GM12878 (cell line): ENCODE measurements around the gene GRIN2A. TPM values are rescaled to one million over a fixed set of nuclear protein-coding genes. Genes with fewer than 3 reads are reported as not detected.

ENCODE experiments used
- ATAC-seq: fragments of 200-7000 bp; cut with Tn5 transposase; 3 replicates; pipeline ENCODE4 v1.9.1; 2020; ENCODE audit warnings: mild to moderate bottlenecking, moderate library complexity
- BruUV-seq: library from RNA; stranded (reverse); fragments of 400-500 nt; replicated peaks from 2 replicates; lab custom pipeline; 2021; lab: Mats Ljungman, UMichigan
- CTCF ChIA-PET: fragments of 300-600 bp; sonication (Branson Sonifier 250); formaldehyde crosslinking; extraction: SDS; loops from one replicate; lab custom pipeline; 2021; ENCODE audit warnings: inconsistent platforms; lab: Yijun Ruan, JAX
- POLR2A ChIA-PET: fragments of 350-600 bp; formaldehyde crosslinking; extraction: SDS; loops from one replicate; lab custom pipeline; 2021; ENCODE audit warnings: inconsistent platforms; lab: Charles Lee
- RAD21 ChIA-PET: fragments of 300-600 bp; sonication (Branson Sonifier 250); formaldehyde crosslinking; loops from one replicate; lab custom pipeline; 2023; ENCODE audit warnings: antibody characterized with exemption; ENCODE audit not compliant: unreplicated experiment; lab: Charles Lee
- SMC1A ChIA-PET: fragments of 300-600 bp; sonication (Branson Sonifier 250); formaldehyde crosslinking; loops from one replicate; lab custom pipeline; 2023; ENCODE audit not compliant: unreplicated experiment, uncharacterized antibody; lab: Charles Lee
- DNase-seq: peaks from one replicate; pipeline ENCODE4 v3.0.0-alpha.2; 2011; ENCODE audit warnings: low read depth, low spot score
- FAIRE-seq: peaks from 3 replicates; lab custom pipeline; 2011; peaks lifted over from hg19 to GRCh38; lab: Jason Lieb, UNC
- H2AFZ ChIP-seq: 2 replicates; pipeline ENCODE4 v1.6.0; 2011; ENCODE audit warnings: low read depth, low read length, control low read depth; ENCODE audit not compliant: control insufficient read depth
- H3K27ac ChIP-seq: 2 replicates; pipeline ENCODE4 v1.5.1; 2011; ENCODE audit warnings: control low read depth; ENCODE audit not compliant: control insufficient read depth, insufficient read depth
- H3K27me3 ChIP-seq, 2 experiments: replicated peaks in 1 of 2; 2 replicates each; pipeline versions ENCODE4 v1.6.0 to v1.6.1; 2011; ENCODE audit warnings: low read length in 1 of 2; ENCODE audit not compliant: control insufficient read depth in 2 of 2, insufficient read depth in 2 of 2
- H3K36me3 ChIP-seq, 2 experiments: 2 replicates each; pipeline ENCODE4 v1.5.1; 2011; ENCODE audit warnings: low read length in 1 of 2; ENCODE audit not compliant: control insufficient read depth in 2 of 2, insufficient read depth in 2 of 2
- H3K4me1 ChIP-seq: 2 replicates; pipeline ENCODE4 v1.6.1; 2011; ENCODE audit warnings: mild to moderate bottlenecking, low read length, moderate library complexity, mixed read lengths; ENCODE audit not compliant: control insufficient read depth, insufficient read depth
- H3K4me2 ChIP-seq: 2 replicates; pipeline ENCODE4 v1.6.0; 2011; ENCODE audit warnings: control low read depth; ENCODE audit not compliant: control insufficient read depth, insufficient read depth
- H3K4me3 ChIP-seq: fragments of 200-600 bp; sonication (generic); 2 replicates; pipeline ENCODE4 v1.5.1; 2016
- H3K79me2 ChIP-seq: 2 replicates; pipeline ENCODE4 v1.6.0; 2011; ENCODE audit warnings: low read length; ENCODE audit not compliant: control insufficient read depth, insufficient read depth
- H3K9ac ChIP-seq: 2 replicates; pipeline ENCODE4 v1.8.0; 2011; ENCODE audit warnings: low read length, control low read depth, mixed read lengths; ENCODE audit not compliant: control insufficient read depth, insufficient read depth
- H3K9me3 ChIP-seq: replicated peaks from 3 replicates; pipeline ENCODE4 v1.5.1; 2011; ENCODE audit warnings: mild to moderate bottlenecking, low read length; ENCODE audit not compliant: control insufficient read depth, insufficient read depth
- H4K20me1 ChIP-seq: 2 replicates; pipeline ENCODE4 v1.6.0; 2011; ENCODE audit not compliant: control insufficient read depth, insufficient read depth
- CHD1 ChIP-seq: IDR thresholded peaks from 2 replicates; pipeline ENCODE4 v1.6.1; 2012; ENCODE audit warnings: low read depth, low read length, improper control_type of control experiment
- HDAC6 ChIP-seq: fragments of 200-600 bp; sonication (generic); IDR thresholded peaks from one replicate; pipeline ENCODE4 v1.8.0; 2017; ENCODE audit warnings: antibody characterized with exemption; ENCODE audit not compliant: unreplicated experiment
- HDGF ChIP-seq: fragments of 450-650 bp; IDR thresholded peaks from 2 replicates; pipeline ENCODE4 v1.6.1; 2016; ENCODE audit warnings: antibody characterized with exemption
- IRF5 ChIP-seq: fragments of 450-650 bp; IDR thresholded peaks from 2 replicates; pipeline ENCODE4 v1.6.1; 2017; ENCODE audit warnings: borderline replicate concordance
- MEF2B ChIP-seq: fragments of 450-650 bp; IDR thresholded peaks from 2 replicates; pipeline ENCODE4 v1.6.1; 2018; ENCODE audit warnings: mild to moderate bottlenecking, moderate library complexity; ENCODE audit not compliant: partially characterized antibody, poor library complexity, severe bottlenecking
- MXI1 ChIP-seq: fragments of 150-350 bp; IDR thresholded peaks from 2 replicates; pipeline ENCODE4 v1.6.1; 2011; ENCODE audit warnings: low read depth, mild to moderate bottlenecking, inconsistent platforms, low read length, improper control_type of control experiment
- NR2C2 ChIP-seq: IDR thresholded peaks from 2 replicates; pipeline ENCODE4 v1.6.1; 2011; ENCODE audit warnings: borderline replicate concordance, low read depth; ENCODE audit not compliant: control insufficient read depth, insufficient read length
- SMARCA5 ChIP-seq: fragments of 450-650 bp; IDR thresholded peaks from 2 replicates; pipeline ENCODE4 v1.6.1; 2017; ENCODE audit warnings: mild to moderate bottlenecking
- SREBF2 ChIP-seq: IDR thresholded peaks from 2 replicates; pipeline ENCODE4 v1.6.1; 2012; ENCODE audit warnings: mild to moderate bottlenecking, low read length
- TCF12 ChIP-seq: IDR thresholded peaks from 2 replicates; pipeline ENCODE4 v1.6.1; 2011; ENCODE audit warnings: low read depth, mild to moderate bottlenecking, low read length
- WRNIP1 ChIP-seq: IDR thresholded peaks from 2 replicates; pipeline ENCODE4 v1.6.1; 2011; ENCODE audit warnings: low read depth, low read length, improper control_type of control experiment, borderline replicate concordance
- ZNF384 ChIP-seq: IDR thresholded peaks from 2 replicates; pipeline ENCODE4 v1.6.1; 2012; ENCODE audit warnings: low read depth, mild to moderate bottlenecking, low read length, improper control_type of control experiment, borderline replicate concordance
- ZSCAN29 ChIP-seq: fragments of 450-650 bp; IDR thresholded peaks from 2 replicates; pipeline ENCODE4 v1.6.1; 2017; ENCODE audit warnings: mild to moderate bottlenecking, moderate library complexity
- WGBS: methylation state at CpG from one replicate; pipeline ENCODE4 v1.1.6; 2016; ENCODE audit warnings: low lambda C conversion rate; ENCODE audit not compliant: insufficient replicate concordance, insufficient coverage; ENCODE audit errors: missing lambda C conversion rate; 5-methylcytosine and 5-hydroxymethylcytosine counted together
- in situ Hi-C: fragments of 300-500 bp; cut with MboI; formaldehyde crosslinking; loops from 9 replicates; pipeline ENCODE4 v1.14.3; 2018; ENCODE audit warnings: mixed read lengths
- intact Hi-C: fragments of 100-400 bp; cut with micrococcal nuclease; formaldehyde crosslinking; loops from one replicate; pipeline ENCODE4 v1.14.2; 2022; ENCODE audit not compliant: unreplicated experiment
- polyA plus RNA-seq, 11 experiments: library from polyadenylated mRNA; depleted of rRNA in 4 of 11; unstranded in 6 of 11; stranded (reverse) in 5 of 11; fragments of >200 nt; fragmentation: Nextera tagmentation in 4 of 11; fragmentation: Illumina TruSeq in 1 of 11; extraction: Ambion mirVana in 4 of 11; extraction: Trizol in 1 of 11; gene quantifications; 1 replicate in 1 of 11; 2 replicates in 10 of 11; pipeline versions ENCODE4 v1.2.1 to v1.2.3, GENCODE V29; 2011 to 2016; ENCODE audit warnings: inconsistent platforms in 2 of 11, missing spikeins in 2 of 11, low read depth in 1 of 11
- total RNA-seq, 4 experiments: library from RNA; depleted of rRNA in 3 of 4; stranded (reverse); fragments of >200 nt in 3 of 4; fragmentation: Illumina TruSeq in 1 of 4; extraction: Trizol in 1 of 4; gene quantifications; 2 replicates each; pipeline versions ENCODE4 v1.2.1 to v1.2.3, GENCODE V29; 2013 to 2021

The GRIN2A gene
- total and polyA plus RNA-seq, 10 of the 15 experiments (the other 5 are each of a cell fraction or from before 2014, with no cell fraction given): 2.4 to 13.3 (median 7.3) TPM

- no peak for ATAC-seq
- no peaks in the 10 kb centered on the region for H3K79me2 ChIP-seq
- POLR2A ChIA-PET: no interaction called here
- CTCF ChIA-PET: interaction anchor here (0.6 kb wide), 1 partner anchor 10 kb away, joined by 3 read pairs; no protein-coding TSS in a partner anchor
- RAD21 ChIA-PET: interaction anchor here (0.8 to 1.3 kb wide), 2 partner anchors 22 to 94 kb away, joined by 3 read pairs; partner anchors contain the start of gene GRIN2A
- in situ Hi-C loops: no loop called here
- no peak overlapping the region for H2AFZ ChIP-seq
- no peak for FAIRE-seq
- H3K9ac ChIP-seq: no peak overlapping the region
- no peak for DNase-seq
- SMC1A ChIA-PET: no interaction called here
- H3K4me3 ChIP-seq: no peak overlapping the region
- H3K27me3 ChIP-seq: no peaks in the 10 kb centered on the region; a peak in 1 of 4 replicates
- 71% methylated on average over 7 of the region's 7 CpGs for WGBS
- H3K27ac ChIP-seq: no peak overlapping the region
- no peaks in the 10 kb centered on the region; the same call in 2 of the 3 replicates for H3K9me3 ChIP-seq
- TF ChIP-seq ZNF384 (no peak), WRNIP1 (no peak), IRF5 (no peak), ZSCAN29 (no peak)
- H3K4me2 ChIP-seq: no peak overlapping the region
- no peaks in the 10 kb centered on the region for H3K36me3 ChIP-seq
- intact Hi-C loops: no loop called here
- H4K20me1 ChIP-seq: no peaks in the 10 kb centered on the region
- H3K4me1 ChIP-seq: no peaks in the 10 kb centered on the region
- BruUV-seq: no TSS peak
Observed at GRCh38 chr16:10088380-10088793, 93.8 kb downstream of the GRIN2A start.

DNA sequence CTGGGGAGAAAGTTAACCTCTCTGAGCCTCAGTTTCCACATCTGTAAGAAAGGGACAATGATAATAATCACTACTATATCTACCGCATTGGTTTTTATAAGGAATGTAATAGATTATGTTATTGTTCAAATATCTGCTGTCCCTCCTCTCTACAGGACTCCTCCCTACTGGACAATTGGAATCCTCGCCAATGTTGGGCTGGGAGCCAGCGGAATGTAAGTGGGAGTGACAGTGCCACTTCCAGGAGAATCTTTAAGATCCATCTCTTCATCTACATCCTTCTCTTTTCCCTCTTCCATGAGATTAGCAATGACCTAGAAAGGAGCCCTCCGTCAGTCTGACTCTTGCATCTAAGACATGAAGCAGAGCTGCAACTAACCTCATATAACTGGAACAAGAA is 95.1 kb downstream of the GRIN2A start:
- no peak for DNase-seq
- Histone ChIP-seq H3K4me3 (no peak overlapping the region), H3K36me3 (no peaks in the 10 kb centered on the region), H3K9me3 (no peaks in the 10 kb centered on the region; the same call in 2 of the 3 replicates), H3K79me2 (no peaks in the 10 kb centered on the region), H3K27me3 (no peaks in the 10 kb centered on the region; a peak in 1 of 4 replicates), H2AFZ (no peak overlapping the region), H3K27ac (no peak overlapping the region), H3K4me2 (no peak overlapping the region), H4K20me1 (no peaks in the 10 kb centered on the region), H3K9ac (no peak overlapping the region), H3K4me1 (no peaks in the 10 kb centered on the region)
- 53% methylated on average over 4 of the region's 4 CpGs for WGBS
- BruUV-seq: no TSS peak
- intact Hi-C loops: no loop called here
- POLR2A ChIA-PET: no interaction called here
- SMC1A ChIA-PET: no interaction called here
- no peak for ATAC-seq
- no peak for FAIRE-seq
- TF ChIP-seq MEF2B: no peak
- TF ChIP-seq SREBF2: no peak
- no peak for TF ChIP-seq MXI1
- no peak for TF ChIP-seq CHD1
- no peak for TF ChIP-seq WRNIP1
- TF ChIP-seq TCF12: no peak
- TF ChIP-seq HDGF: no peak
- no peak for TF ChIP-seq HDAC6
- no peak for TF ChIP-seq SMARCA5
- no peak for TF ChIP-seq NR2C2
- CTCF ChIA-PET: interaction anchor here (0.6 to 1.0 kb wide), 2 partner anchors 45 to 948 kb away, joined by 3 read pairs; no protein-coding TSS in a partner anchor
- in situ Hi-C loops: no loop called here
- RAD21 ChIA-PET: no interaction called here
